HG02678 (cell line): Measurements from ENCODE around the gene TMEM86B.
"Not testable (repeated sequence)": the region's sequence is repeated elsewhere in the genome, so short reads cannot be mapped to it uniquely, and the experiment has no call there.

Experiments used
- ATAC-seq: cut with Tn5 transposase; IDR thresholded peaks from one replicate; pipeline ENCODE4 v1.9.1; 2021; ENCODE audit warnings: mild to moderate bottlenecking, moderate library complexity; ENCODE audit not compliant: unreplicated experiment

The TMEM86B gene

GRCh38 chr19:55242517-55242916, 14.0 kb upstream of the TMEM86B start:
- ATAC-seq = no peak

- no peak for ATAC-seq
These were observed 13.4 kb upstream of the TMEM86B start for GRCh38 chr19:55241935-55242464.

DNA sequence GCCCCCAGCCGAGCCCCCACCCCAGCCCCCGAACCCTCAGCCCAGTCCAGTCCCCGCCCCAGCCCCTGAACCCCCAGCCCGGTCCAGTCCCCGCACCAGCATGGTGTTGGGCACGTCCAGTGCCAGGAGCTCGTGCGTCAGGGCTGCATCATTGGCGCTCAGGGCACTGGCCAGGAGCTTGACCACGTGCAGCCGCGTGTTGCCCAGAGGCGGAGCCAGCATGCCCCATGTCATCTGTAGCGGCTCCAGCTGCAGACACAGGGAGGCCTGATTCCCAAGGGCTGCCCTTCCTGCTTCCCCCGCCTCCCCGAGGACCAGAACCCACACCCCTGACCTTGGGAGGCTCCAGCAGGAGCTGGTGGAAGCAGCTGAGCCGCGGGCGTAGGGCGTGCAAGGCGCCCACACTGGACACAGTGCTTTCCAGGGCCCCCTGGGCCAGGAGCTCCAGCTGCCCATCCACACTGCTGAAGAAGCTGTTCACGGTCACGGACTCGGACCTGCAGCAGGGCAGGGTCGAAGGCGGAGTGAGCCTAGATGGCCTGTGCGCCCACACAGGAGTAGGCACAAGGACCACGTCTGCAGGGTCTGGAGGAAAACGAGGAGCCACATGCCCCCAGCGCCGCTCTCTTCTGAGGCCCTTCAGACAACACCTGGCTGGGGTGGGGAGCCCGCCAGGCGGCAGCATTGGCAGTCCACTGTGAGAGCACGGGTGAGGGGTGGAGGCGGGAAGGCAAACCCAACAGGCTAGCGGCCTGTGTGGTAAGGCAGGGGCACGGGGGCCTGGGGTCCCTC, 12.8 kb upstream of the TMEM86B start:
- no peak for ATAC-seq

DNA sequence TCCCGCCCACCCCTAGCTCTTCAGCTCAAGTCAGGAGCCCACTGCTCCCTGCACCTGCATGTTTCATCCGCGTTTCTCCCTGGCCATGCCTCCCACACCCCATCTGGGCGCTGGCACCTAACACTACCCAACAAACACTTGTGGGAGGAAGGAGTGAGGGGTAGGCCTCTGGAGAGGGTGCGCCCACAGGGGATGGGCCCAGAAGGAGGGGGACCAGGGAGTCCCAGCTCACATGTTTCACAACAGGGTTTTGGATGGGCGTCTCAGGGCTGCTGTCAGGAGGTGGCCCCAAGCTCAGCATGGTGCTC, 12.1 kb upstream of the TMEM86B start:
- no peak for ATAC-seq

GRCh38 chr19:55239004-55239403, 10.4 kb upstream of the TMEM86B start:
- no peak for ATAC-seq

DNA sequence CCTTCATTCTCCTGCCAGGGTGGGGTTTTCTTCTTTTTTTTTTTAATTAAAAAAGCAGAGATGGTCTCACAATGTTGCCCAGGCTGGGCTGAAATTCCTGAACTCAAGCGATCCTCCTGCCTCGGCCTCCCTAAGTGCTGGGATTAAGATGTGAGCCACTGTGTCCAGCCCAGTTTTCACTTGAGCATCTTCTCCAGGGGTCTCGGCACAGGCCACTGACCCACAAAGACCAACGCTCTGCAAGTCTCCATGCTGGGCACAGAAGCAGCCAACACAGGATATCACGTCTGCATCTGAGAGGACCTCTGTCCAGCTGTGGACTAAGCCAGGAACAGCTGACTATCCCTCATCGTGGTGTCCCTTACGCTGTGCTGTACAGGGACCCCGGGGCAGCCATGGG, 9.5 kb upstream of the TMEM86B start:
- no peak for ATAC-seq

GRCh38 chr19:55232986-55233385, 4.4 kb upstream of the TMEM86B start:
- no peak for ATAC-seq

GRCh38 chr19:55232286-55232602, 3.7 kb upstream of the TMEM86B start:
- ATAC-seq = no peak

DNA sequence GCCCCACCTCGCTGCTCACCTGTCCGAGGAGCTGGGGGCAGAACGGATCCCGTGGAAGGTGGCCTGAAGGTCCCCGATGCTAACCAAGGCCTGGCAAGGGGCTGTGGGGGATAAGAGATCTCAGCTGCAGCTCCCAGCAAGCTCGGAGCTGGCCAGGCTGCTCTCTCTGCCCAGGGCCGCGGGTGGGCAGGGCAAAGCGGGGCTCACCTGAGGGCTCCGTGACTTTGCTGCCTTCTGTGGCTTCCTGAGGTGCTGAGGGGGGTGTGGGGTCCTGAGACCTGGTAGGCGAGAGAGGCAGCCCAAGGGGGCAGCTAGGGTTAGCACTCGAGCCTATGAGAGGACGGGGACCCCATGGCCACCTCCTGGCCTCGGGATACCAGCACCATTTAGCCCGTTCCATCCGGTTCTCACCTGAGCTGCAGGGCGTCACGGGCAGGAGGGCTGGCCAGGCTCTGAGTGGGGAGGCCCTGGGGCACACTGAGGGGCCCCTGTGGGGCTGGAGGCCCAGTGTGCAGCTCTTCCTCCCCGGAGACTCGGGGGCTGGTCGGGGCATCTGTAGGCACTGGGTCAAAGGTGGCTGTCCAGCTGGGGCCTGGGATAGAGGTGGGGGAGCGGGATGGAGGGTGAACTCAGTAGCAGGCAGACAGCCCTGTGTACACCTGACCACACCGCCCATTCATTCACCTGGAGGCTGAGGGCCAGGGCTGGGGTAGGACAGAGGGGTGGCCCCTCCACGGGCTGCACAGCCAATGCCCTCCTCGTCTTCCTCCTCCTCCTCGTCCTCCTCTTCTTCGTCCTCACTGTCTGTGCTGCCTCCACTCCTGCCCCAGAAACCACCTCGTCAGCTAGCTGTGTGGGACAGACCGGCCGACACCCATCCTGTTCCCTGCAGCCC, 3.1 kb upstream of the TMEM86B start:
- ATAC-seq = no peak

DNA sequence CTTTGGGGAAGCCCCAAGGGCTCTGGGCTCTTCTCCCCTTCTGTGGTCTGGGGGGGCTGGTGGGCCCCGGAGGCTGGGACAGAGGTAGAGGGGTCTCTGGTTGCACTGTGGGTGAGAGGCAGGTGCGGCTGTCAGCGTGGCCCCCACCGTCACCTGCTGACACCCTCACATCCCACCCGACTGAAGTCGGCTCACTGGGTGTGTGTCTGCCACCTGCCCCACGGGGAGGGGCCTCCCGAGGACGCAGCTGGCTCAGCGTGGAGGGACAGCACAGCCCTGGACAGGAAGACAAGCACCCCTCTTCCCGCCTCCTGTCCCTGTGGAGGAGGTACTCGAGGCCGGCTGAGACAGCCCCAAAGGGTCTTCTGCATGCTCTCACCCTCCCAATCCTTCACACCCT, 2.2 kb upstream of the TMEM86B start:
- ATAC-seq = no peak

DNA sequence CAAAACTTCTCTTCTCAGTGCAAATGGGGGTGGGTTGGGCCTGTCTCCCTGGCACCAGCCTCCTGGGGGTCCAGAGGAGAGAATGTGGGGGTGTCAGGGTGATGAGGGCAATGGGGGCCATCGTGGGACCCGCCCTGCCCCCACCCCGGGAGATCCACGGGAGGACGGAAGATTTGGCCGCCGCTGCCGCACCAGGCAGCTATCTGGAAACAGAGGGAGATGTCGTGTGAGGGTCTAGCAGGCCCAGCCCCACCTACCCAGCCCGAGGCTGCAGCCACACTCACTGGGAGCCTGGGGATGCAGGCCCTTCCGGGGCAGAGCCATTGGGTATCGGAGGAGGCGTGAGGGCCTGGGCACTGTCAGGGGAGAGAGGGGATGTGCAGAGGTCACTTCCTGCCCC, 1.8 kb upstream of the TMEM86B start:
- ATAC-seq = no peak

- ATAC-seq = no peak
These were observed 1.2 kb upstream of the TMEM86B start for GRCh38 chr19:55229789-55230182.

- ATAC-seq = no peak
These were observed 704 bp upstream of the TMEM86B start for GRCh38 chr19:55229145-55229788.

DNA sequence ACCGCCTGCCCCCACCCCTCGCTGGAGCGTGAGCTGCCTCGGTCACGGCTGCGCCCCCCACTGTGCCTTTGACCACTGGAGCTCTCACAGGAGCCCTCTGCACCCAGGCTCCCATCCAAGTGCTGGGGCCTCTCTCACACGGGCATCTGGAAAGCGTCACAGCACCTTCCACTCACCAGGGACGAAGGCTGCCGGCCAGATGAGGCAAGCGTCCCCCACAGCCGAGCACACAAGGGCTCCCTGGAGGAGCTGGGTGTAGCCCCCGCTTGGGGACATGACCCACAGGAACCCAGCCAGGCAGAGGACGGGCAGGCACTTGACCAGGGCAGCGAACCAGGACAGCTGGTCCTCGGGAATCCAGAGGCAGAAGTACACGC, 560 bp downstream of the TMEM86B start:
- no peak for ATAC-seq

DNA sequence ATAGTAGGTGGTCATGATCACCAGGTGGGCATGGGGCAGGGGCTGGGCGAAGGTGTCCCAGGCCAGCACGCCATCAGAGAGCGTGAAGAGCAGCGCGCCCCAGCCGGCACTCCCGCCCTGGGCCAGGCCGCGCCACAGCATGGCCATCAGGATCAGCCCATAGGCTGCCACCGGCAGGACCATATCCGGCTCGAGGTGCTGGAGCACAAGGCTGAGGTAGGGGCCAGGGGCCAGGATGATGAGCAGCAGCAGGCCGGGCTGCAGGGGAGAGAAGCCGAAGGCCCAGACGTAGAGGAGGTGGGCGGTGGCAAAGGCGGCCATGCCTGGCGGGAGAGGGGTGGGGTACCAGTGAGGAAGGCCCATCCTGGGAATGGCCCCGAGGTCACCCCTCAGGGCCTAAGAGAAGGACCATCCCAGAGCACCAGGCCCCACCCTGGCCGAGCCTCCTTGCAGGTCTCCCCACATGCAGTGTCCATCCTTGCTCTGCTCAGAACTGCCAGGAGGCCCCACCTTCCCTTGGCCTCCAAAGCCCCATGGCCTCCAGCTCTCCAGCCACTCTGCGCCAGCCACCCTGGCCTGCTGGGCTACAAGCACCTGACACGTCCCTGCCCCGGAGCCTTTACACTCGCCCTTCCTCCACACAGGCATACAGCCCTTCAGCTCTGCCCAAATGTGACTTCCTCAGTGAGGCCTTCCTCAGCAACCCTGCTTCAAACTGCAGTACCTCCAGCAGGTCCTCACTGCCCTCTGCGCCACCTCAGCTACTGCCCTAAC, 1.1 kb downstream of the TMEM86B start:
- ATAC-seq = no peak

DNA sequence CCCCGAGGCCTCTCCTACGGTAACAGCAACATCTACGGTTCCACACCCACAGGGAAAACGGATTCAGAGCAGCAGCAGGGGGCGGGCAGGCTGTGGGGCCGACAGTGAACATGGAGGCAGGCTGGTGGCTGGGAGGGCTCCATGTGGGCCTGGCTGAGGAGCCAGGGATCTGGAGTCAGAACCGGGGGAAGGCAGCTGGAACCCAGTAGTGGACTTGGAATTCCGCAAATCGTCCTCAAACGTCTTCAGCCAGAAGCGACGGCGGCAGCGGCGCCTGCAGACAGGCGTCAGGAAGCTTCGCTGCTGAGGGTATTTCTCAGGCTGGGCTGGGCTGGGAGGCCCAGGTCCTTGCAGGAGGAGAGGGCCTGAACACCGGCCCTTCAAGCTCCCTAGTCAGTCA, 1.8 kb downstream of the TMEM86B start:
- no peak for ATAC-seq

DNA sequence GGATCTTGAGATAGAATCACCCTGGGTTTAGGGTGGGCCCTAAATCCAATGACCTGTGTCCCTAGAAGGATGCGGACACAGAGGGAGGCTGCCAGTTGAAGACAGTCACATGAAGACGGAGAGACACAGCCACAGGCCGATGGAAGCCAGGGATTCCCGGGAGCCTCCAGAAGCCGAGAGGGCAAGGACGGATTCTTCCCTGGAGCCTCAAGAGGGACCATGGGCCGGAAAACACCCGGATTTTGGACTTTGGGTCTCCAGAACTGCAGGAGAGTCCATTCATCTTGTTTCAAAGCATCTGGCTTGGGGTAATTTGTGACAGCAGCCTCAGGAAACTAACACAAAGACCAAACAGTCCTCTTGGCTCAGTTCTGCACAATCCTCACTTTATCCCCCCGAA, 2.3 kb downstream of the TMEM86B start:
- no peak for ATAC-seq

- no peak for ATAC-seq
These were observed 3.1 kb downstream of the TMEM86B start for GRCh38 chr19:55225415-55225958.

DNA sequence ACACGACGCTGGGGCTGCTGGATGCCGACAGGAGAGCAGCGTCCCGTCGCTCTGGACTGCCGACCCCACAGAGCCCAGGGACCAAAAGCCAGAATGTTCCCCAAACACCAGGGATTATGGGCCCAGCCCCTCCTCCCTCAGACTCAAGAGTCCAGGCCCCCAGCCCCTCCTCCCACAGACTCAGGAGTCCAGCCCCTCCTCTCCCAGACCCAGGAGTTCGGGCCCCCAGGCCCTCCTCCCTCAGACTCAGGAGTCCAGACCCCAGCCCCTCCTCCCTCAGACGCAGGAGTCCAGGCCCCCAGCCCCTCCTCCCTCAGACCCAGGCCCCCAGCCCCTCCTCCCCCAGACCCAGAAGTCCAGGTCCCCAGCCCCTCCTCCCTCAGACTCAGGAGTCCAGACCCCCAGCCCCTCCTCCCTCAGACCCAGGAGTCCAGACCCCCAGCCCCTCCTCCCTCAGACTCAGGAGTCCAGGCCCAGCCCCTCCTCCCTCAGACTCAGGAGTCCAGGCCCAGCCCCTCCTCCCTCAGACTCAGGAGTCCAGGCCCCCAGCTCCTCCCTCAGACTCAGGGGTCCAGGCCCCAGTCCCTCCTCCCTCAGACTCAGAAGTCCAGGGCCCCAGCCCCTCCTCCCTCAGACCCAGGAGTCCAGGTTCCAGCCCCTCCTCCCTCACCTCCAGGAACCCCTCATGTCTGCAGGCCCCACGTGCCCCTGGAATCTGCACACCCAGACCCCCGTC, 3.7 kb downstream of the TMEM86B start:
- ATAC-seq = not testable (repeated sequence)

DNA sequence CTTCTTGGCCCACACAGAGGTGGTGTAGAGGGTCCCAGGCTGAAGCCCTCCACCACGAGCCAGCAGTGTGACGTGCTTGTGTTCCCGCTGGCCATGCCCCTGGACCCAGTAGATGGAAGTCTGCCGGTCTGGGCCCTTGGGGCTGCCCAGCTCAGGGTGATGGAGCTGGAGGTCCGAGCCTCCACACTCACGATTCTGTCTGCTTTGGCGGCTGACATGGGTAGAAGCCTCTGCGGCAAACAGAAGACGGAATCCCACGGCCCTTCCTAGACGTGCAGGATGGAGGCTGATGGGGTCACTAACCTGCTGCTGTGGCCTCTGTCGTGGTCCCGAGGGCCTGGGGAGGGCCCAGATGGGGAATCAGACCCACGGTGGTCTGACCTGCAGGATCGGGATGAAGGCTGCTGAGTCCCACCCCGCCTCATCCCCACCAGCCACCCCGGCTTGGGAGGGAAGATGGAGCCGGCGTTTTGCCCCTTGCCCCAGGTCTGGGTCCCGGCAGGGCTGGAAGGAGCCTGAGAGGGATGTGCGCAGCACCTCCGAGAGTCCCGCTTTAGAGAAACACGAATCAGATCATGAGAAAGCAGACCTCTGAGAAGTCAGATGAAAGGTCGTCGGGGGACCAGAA, 4.4 kb downstream of the TMEM86B start:
- no peak for ATAC-seq
